Liver (tissue), 3 donors: Measurements from ENCODE around the gene KCNK3.

Experiments used
- CTCF ChIP-seq: fragments of 150-350 bp; IDR thresholded peaks from 2 replicates; pipeline ENCODE4 v1.5.1; 2017; ENCODE audit warnings: improper control_type of control experiment, low read depth, low read length; ENCODE audit not compliant: missing input control
- EGR1 ChIP-seq, 2 donors: IDR thresholded peaks; 2 replicates each; pipeline ENCODE4 v1.6.1; 2016 to 2018; ENCODE audit warnings: antibody characterized with exemption in 2 of 2, low read depth in 2 of 2
- RXRA ChIP-seq, 2 donors: IDR thresholded peaks; 2 replicates each; pipeline ENCODE4 v1.6.1; 2017 to 2018; ENCODE audit warnings: antibody characterized with exemption in 2 of 2, mild to moderate bottlenecking in 1 of 2
- YY1 ChIP-seq: IDR thresholded peaks from 2 replicates; pipeline ENCODE4 v1.6.1; 2016; ENCODE audit warnings: antibody characterized with exemption, mild to moderate bottlenecking
- donor health status: healthy.
- donor health status: healthy.

GRCh38 chr2:26670171-26670570 lies 22.4 kb upstream of the KCNK3 start:
- TF ChIP-seq CTCF (no peak), YY1 (no peak), EGR1 (IDR thresholded peaks at IDR 0.05; ENCODE audit: low read depth in 2 of 2) (no peak), RXRA (IDR thresholded peaks at IDR 0.05) (no peak)
